T1000 (cell line): ENCODE results near the gene POLR2H.

Experiments used
- DNase-seq: peaks from one replicate; lab custom pipeline; 2025; ENCODE audit warnings: mixed read lengths; lab: John Stamatoyannopoulos, UW

The POLR2H gene

GRCh38 chr3:184387174-184387714 is 25.7 kb downstream of the POLR2H start:
- no peak for DNase-seq

- no peak for DNase-seq
These were observed 26.8 kb downstream of the POLR2H start for GRCh38 chr3:184388164-184388935.

GRCh38 chr3:184388936-184389230 is 27.4 kb downstream of the POLR2H start:
- DNase-seq, result no peak

GRCh38 chr3:184389384-184389783 is 27.9 kb downstream of the POLR2H start:
- no peak for DNase-seq

GRCh38 chr3:184389935-184390528 is 28.5 kb downstream of the POLR2H start:
- no peak for DNase-seq

GRCh38 chr3:184391266-184391665 is 29.8 kb downstream of the POLR2H start:
- no peak for DNase-seq

- DNase-seq, result no peak
These were observed 33.8 kb downstream of the POLR2H start for GRCh38 chr3:184395320-184395660.

- no peak for DNase-seq
These were observed 37.9 kb downstream of the POLR2H start for GRCh38 chr3:184399410-184399809.

GRCh38 chr3:184405075-184406030 is 43.8 kb downstream of the POLR2H start:
- no peak for DNase-seq

GRCh38 chr3:184409331-184409926 is 47.9 kb downstream of the POLR2H start:
- no peak for DNase-seq

GRCh38 chr3:184409946-184410500 is 48.5 kb downstream of the POLR2H start:
- DNase-seq, result no peak

GRCh38 chr3:184414418-184415202 is 53.1 kb downstream of the POLR2H start:
- no peak for DNase-seq

- DNase-seq, result no peak
These were observed 53.6 kb downstream of the POLR2H start for GRCh38 chr3:184415203-184415490.

- no peak for DNase-seq
These were observed 56.3 kb downstream of the POLR2H start for GRCh38 chr3:184417619-184418327.
